LoVo (cell line): ENCODE measurements around the gene RLBP1.
"Not testable (repeated sequence)": the region's sequence is repeated elsewhere in the genome, so short reads cannot be mapped to it uniquely, and the experiment has no call there.

Experiments used
- DNase-seq: peaks from one replicate; pipeline ENCODE4 v3.0.0-alpha.2; 2016; ENCODE audit warnings: low spot score

RLBP1 gene

GRCh38 chr15:89221543-89221942 is at the start of gene RLBP1:
Gene RLBP1 (minus strand): TSS chr15:89221579. CDS start chr15:89218975, 2,604 bp downstream.
- no peak for DNase-seq

GRCh38 chr15:89250142-89250541 is 28.8 kb upstream of the RLBP1 start:
- not testable (repeated sequence) for DNase-seq

- DNase-seq = no peak
Observed at GRCh38 chr15:89248584-89248983, 27.2 kb upstream of the RLBP1 start.

GRCh38 chr15:89247446-89247845 is 26.1 kb upstream of the RLBP1 start:
- DNase-seq = no peak

- DNase-seq = no peak
Observed at GRCh38 chr15:89244574-89244903, 23.2 kb upstream of the RLBP1 start.

- peak; percentile 99 for DNase-seq
Observed at GRCh38 chr15:89243691-89244573, 22.6 kb upstream of the RLBP1 start, which contains the start of gene FANCI. Gene FANCI (plus strand): TSS chr15:89243979. CDS start chr15:89247648, 3,669 bp downstream.

- no peak for DNase-seq
Observed at GRCh38 chr15:89243046-89243690, 21.8 kb upstream of the RLBP1 start.

- DNase-seq = not testable (repeated sequence)
Observed at GRCh38 chr15:89239883-89240810, 18.8 kb upstream of the RLBP1 start.

- DNase-seq = no peak
Observed at GRCh38 chr15:89231832-89232231, 10.5 kb upstream of the RLBP1 start.

GRCh38 chr15:89230277-89230676 is 8.9 kb upstream of the RLBP1 start:
- no peak for DNase-seq

GRCh38 chr15:89227425-89227824 is 6.0 kb upstream of the RLBP1 start:
- DNase-seq = no peak

- no peak for DNase-seq
Observed at GRCh38 chr15:89226359-89227221, 5.2 kb upstream of the RLBP1 start.

GRCh38 chr15:89225588-89225987 is 4.2 kb upstream of the RLBP1 start:
- DNase-seq = no peak

- DNase-seq = no peak
Observed at GRCh38 chr15:89218531-89218930, 2.8 kb downstream of the RLBP1 start.

GRCh38 chr15:89217686-89218376 is 3.5 kb downstream of the RLBP1 start:
- DNase-seq = no peak

- no peak for DNase-seq
Observed at GRCh38 chr15:89217031-89217430, 4.3 kb downstream of the RLBP1 start.

- DNase-seq = no peak
Observed at GRCh38 chr15:89215627-89216026, 5.8 kb downstream of the RLBP1 start.

GRCh38 chr15:89211678-89212170 is 9.7 kb downstream of the RLBP1 start:
- no peak for DNase-seq

GRCh38 chr15:89209057-89209456 is 12.3 kb downstream of the RLBP1 start:
- no peak for DNase-seq

GRCh38 chr15:89208256-89208655 is 13.1 kb downstream of the RLBP1 start:
- no peak for DNase-seq
